SK-N-SH (cell line): ENCODE data around the gene HS1BP3. TPM values are rescaled to one million over a fixed set of nuclear protein-coding genes. Genes with fewer than 3 reads are reported as not detected.
A peak's percentile ranks its signal among the peaks of the same experiment; 100 is the strongest.

Source experiments
- CTCF ChIA-PET: fragments of 300-600, 350-600 bp; formaldehyde crosslinking; extraction: SDS; loops from one replicate; lab custom pipeline; 2021; lab: Yijun Ruan, JAX
- POLR2A ChIA-PET: fragments of 350-600 bp; sonication (Branson Sonifier 250); formaldehyde crosslinking; extraction: SDS; loops from one replicate; lab custom pipeline; 2020; ENCODE audit warnings: antibody characterized with exemption, inconsistent platforms; lab: Yijun Ruan, JAX
- DNase-seq: peaks from one replicate; pipeline ENCODE4 v3.0.0; 2012
- H2AFZ ChIP-seq: fragments of 200-600 bp; sonication (generic); 2 replicates; pipeline ENCODE4 v1.8.1; 2016; ENCODE audit warnings: antibody characterized with exemption, mild to moderate bottlenecking, low read depth
- H3F3A ChIP-seq: fragments of 200-600 bp; sonication (generic); replicated peaks from 2 replicates; pipeline ENCODE3; 2016; ENCODE audit warnings: antibody characterized with exemption, mild to moderate bottlenecking; ENCODE audit not compliant: insufficient read depth
- H3K27ac ChIP-seq, 2 experiments: fragments of 200-500 bp in 1 of 2; fragments of 200-600 bp in 1 of 2; sonication (Bioruptor generic) in 1 of 2; sonication (generic), shearing (Covaris generic) in 1 of 2; 2 replicates each; pipeline versions ENCODE4 v1.5.1 to v1.6.1; 2014 to 2016; ENCODE audit warnings: low read depth in 2 of 2, inconsistent platforms in 1 of 2, low read length in 1 of 2, mild to moderate bottlenecking in 1 of 2, mixed read lengths in 1 of 2
- H3K27me3 ChIP-seq: fragments of 200-600 bp; sonication (generic), shearing (Covaris generic); 2 replicates; pipeline ENCODE4 v1.6.1; 2016; ENCODE audit warnings: mixed run types; ENCODE audit not compliant: insufficient read depth
- H3K36me3 ChIP-seq, 2 experiments: fragments of 200-500 bp in 1 of 2; fragments of 200-600 bp in 1 of 2; sonication (Bioruptor generic) in 1 of 2; sonication (generic) in 1 of 2; replicated peaks in 1 of 2; 2 replicates each; pipeline versions ENCODE3 to v1.5.1; 2014 to 2016; ENCODE audit warnings: low read length in 1 of 2, mild to moderate bottlenecking in 1 of 2; ENCODE audit not compliant: insufficient read depth in 2 of 2, control insufficient read depth in 1 of 2
- H3K4me1 ChIP-seq, 2 experiments: fragments of 200-500 bp in 1 of 2; fragments of 200-600 bp in 1 of 2; sonication (Bioruptor generic) in 1 of 2; sonication (generic), shearing (Covaris generic) in 1 of 2; 2 replicates each; pipeline versions ENCODE4 v1.5.1 to v1.6.1; 2014 to 2016; ENCODE audit warnings: low read depth in 1 of 2, low read length in 1 of 2, mixed run types in 1 of 2; ENCODE audit not compliant: insufficient read depth in 2 of 2, control insufficient read depth in 1 of 2
- H3K4me2 ChIP-seq: fragments of 200-600 bp; sonication (generic), shearing (Covaris generic); 2 replicates; pipeline ENCODE4 v1.6.1; 2017; ENCODE audit warnings: mixed run types
- H3K4me3 ChIP-seq, 2 experiments: fragments of 200-500 bp in 1 of 2; fragments of 200-600 bp in 1 of 2; sonication (Bioruptor generic) in 1 of 2; sonication (generic), shearing (Covaris generic) in 1 of 2; 2 replicates each; pipeline versions ENCODE4 v1.5.1 to v1.8.1; 2014 to 2016; ENCODE audit warnings: low read depth in 2 of 2, inconsistent platforms in 1 of 2, low read length in 1 of 2, mild to moderate bottlenecking in 1 of 2, mixed read lengths in 1 of 2, moderate library complexity in 1 of 2
- H3K79me2 ChIP-seq: fragments of 200-600 bp; sonication (generic); 2 replicates; pipeline ENCODE4 v1.8.1; 2017; ENCODE audit warnings: mild to moderate bottlenecking; ENCODE audit not compliant: insufficient read depth
- H3K9ac ChIP-seq: fragments of 200-600 bp; sonication (generic); 2 replicates; pipeline ENCODE4 v1.6.1; 2017; ENCODE audit warnings: mixed run types
- H3K9me2 ChIP-seq: fragments of 200-600 bp; sonication (generic); 2 replicates; pipeline ENCODE4 v1.6.1; 2017; ENCODE audit warnings: mixed run types
- H3K9me3 ChIP-seq: fragments of 200-600 bp; sonication (generic); 2 replicates; pipeline ENCODE4 v1.6.1; 2017; ENCODE audit warnings: mixed run types, mild to moderate bottlenecking, moderate library complexity
- H4K20me1 ChIP-seq: fragments of 200-600 bp; sonication (generic); 2 replicates; pipeline ENCODE4 v1.6.1; 2017; ENCODE audit warnings: mild to moderate bottlenecking, mixed run types; ENCODE audit not compliant: insufficient read depth
- CHD2 ChIP-seq: fragments of 150-350 bp; IDR thresholded peaks from 2 replicates; pipeline ENCODE4 v1.6.1; 2018; ENCODE audit warnings: low read length; ENCODE audit not compliant: partially characterized antibody
- EP300 ChIP-seq, 2 experiments: IDR thresholded peaks; 2 replicates each; pipeline versions ENCODE4 v1.4.0 to v1.6.1; 2012; ENCODE audit warnings: borderline replicate concordance in 1 of 2, low read depth in 1 of 2, low read length in 1 of 2
- EZH2phosphoT487 ChIP-seq: fragments of 200-600 bp; sonication (generic); IDR thresholded peaks from 2 replicates; pipeline ENCODE4 v1.6.1; 2017; ENCODE audit warnings: low read depth, mixed run types, mild to moderate bottlenecking, antibody characterized with exemption, moderate library complexity, borderline replicate concordance
- FOXM1 ChIP-seq: IDR thresholded peaks from 2 replicates; pipeline ENCODE4 v1.4.0; 2012; ENCODE audit warnings: low read depth, mild to moderate bottlenecking
- GATA2 ChIP-seq: sonication (generic); formaldehyde crosslinking; IDR thresholded peaks from 2 replicates; pipeline ENCODE4 v1.5.0; 2020; ENCODE audit warnings: mild to moderate bottlenecking, missing genetic modification reagents
- IRF3 ChIP-seq: fragments of 150-350 bp; IDR thresholded peaks from 2 replicates; pipeline ENCODE4 v1.6.1; 2016; ENCODE audit warnings: mild to moderate bottlenecking, low read depth, low read length
- NFIC ChIP-seq: IDR thresholded peaks from 2 replicates; pipeline ENCODE4 v1.4.0; 2012; ENCODE audit warnings: borderline replicate concordance
- NRF1 ChIP-seq: IDR thresholded peaks from 2 replicates; pipeline ENCODE4 v1.6.1; 2012; ENCODE audit warnings: low read depth, mild to moderate bottlenecking, low read length
- POLR2AphosphoS5 ChIP-seq: IDR thresholded peaks from 2 replicates; pipeline ENCODE4 v1.6.1; 2012; ENCODE audit warnings: low read depth, low read length
- RAD21 ChIP-seq: IDR thresholded peaks from 2 replicates; pipeline ENCODE4 v1.6.1; 2012; ENCODE audit warnings: mild to moderate bottlenecking, low read length
- RFX5 ChIP-seq: IDR thresholded peaks from 2 replicates; pipeline ENCODE4 v1.6.1; 2012; ENCODE audit warnings: mild to moderate bottlenecking, improper control_type of control experiment, low read length
- SIN3A ChIP-seq: IDR thresholded peaks from 2 replicates; pipeline ENCODE4 v1.6.1; 2012; ENCODE audit warnings: low read depth, mild to moderate bottlenecking, low read length, moderate library complexity, borderline replicate concordance
- SMC3 ChIP-seq: IDR thresholded peaks from 2 replicates; pipeline ENCODE4 v1.6.1; 2012; ENCODE audit warnings: low read depth, low read length, improper control_type of control experiment
- TAF1 ChIP-seq: IDR thresholded peaks from 2 replicates; pipeline ENCODE4 v1.6.1; 2012; ENCODE audit warnings: low read depth, mild to moderate bottlenecking, low read length, moderate library complexity, borderline replicate concordance
- TCF12 ChIP-seq: IDR thresholded peaks from 2 replicates; pipeline ENCODE4 v1.4.0; 2012
- TEAD4 ChIP-seq: IDR thresholded peaks from 2 replicates; pipeline ENCODE4 v1.4.0; 2012; ENCODE audit warnings: mild to moderate bottlenecking, borderline replicate concordance; ENCODE audit not compliant: insufficient read depth
- USF2 ChIP-seq: fragments of 150-350 bp; IDR thresholded peaks from 2 replicates; pipeline ENCODE4 v1.6.1; 2017; ENCODE audit warnings: antibody characterized with exemption, low read length, low read depth, borderline replicate concordance
- WGBS: methylation state at CpG from one replicate; pipeline ENCODE4 v1.1.6; 2017; ENCODE audit warnings: low lambda C conversion rate; 5-methylcytosine and 5-hydroxymethylcytosine counted together
- polyA plus RNA-seq, 3 experiments: library from polyadenylated mRNA; depleted of rRNA; stranded (reverse); fragments of >200 nt; gene quantifications; 2 replicates each; pipeline ENCODE4 v1.2.3, GENCODE V29; 2012
- TF ChIP-seq, protein P1 (sequence below): fragments of 200-600 bp; sonication (generic); IDR thresholded peaks from 2 replicates; pipeline ENCODE4 v1.6.1; 2017; ENCODE audit warnings: antibody characterized with exemption, mild to moderate bottlenecking, moderate library complexity
- TF ChIP-seq, protein P2 (sequence below): IDR thresholded peaks from 2 replicates; pipeline ENCODE4 v1.4.0; 2012; ENCODE audit warnings: low read depth, borderline replicate concordance
- TF ChIP-seq, protein P3 (sequence below): IDR thresholded peaks from 2 replicates; pipeline ENCODE4 v1.6.1; 2012; ENCODE audit warnings: mild to moderate bottlenecking, low read depth, low read length, moderate library complexity

The HS1BP3 gene
- polyA plus RNA-seq, 1 of the 3 experiments (the other 2 are of a cell fraction): 20.1 TPM

- Histone ChIP-seq H3K4me1 (peaks cover 16 to 20% of the 10 kb centered on the region in 2 experiments), H2AFZ (no peak overlapping the region), H3K9ac (peak overlapping the region; percentile 39; the same call in 1 of the 2 replicates), H3K27me3 (no peaks in the 10 kb centered on the region), H3K9me3 (no peaks in the 10 kb centered on the region), H3K4me2 (peak overlapping the region; percentile 56), H3K36me3 (peaks cover 0 to 9% of the 10 kb centered on the region in 2 experiments), H3F3A (no peaks in the 10 kb centered on the region), H4K20me1 (no peaks in the 10 kb centered on the region), H3K79me2 (no peaks in the 10 kb centered on the region), H3K4me3 (no peak overlapping the region), H3K27ac (peak overlapping the region; percentile 16 to 72; a peak in 3 of 4 replicates), H3K9me2 (no peaks in the 10 kb centered on the region)
- ChIA-PET POLR2A (interaction anchor here (4.8 kb wide), 1 partner anchor 187 kb away, joined by 90 read pairs; the partner anchor contains the start of gene RHOB), CTCF (interaction anchor here (0.7 to 10.9 kb wide), 41 partner anchors 10 to 337 kb away, joined by 3 to 178 read pairs (median 5); partner anchors contain the start of genes HS1BP3 and RHOB)
- TF ChIP-seq TCF12 (no peak), GATA2 (no peak), CHD2 (no peak), RAD21 (no peak), SIN3A (no peak), EZH2phosphoT487 (no peak), TAF1 (no peak), EP300 (IDR thresholded peaks at IDR 0.05; ENCODE audit: borderline replicate concordance in 1 of 2, low read depth in 1 of 2, low read length in 1 of 2) (no peak), FOXM1 (no peak), RFX5 (no peak), POLR2AphosphoS5 (no peak), USF2 (no peak), NRF1 (no peak), TEAD4 (no peak), NFIC (no peak), SMC3 (no peak), IRF3 (no peak)
- TF ChIP-seq, protein P1, sequence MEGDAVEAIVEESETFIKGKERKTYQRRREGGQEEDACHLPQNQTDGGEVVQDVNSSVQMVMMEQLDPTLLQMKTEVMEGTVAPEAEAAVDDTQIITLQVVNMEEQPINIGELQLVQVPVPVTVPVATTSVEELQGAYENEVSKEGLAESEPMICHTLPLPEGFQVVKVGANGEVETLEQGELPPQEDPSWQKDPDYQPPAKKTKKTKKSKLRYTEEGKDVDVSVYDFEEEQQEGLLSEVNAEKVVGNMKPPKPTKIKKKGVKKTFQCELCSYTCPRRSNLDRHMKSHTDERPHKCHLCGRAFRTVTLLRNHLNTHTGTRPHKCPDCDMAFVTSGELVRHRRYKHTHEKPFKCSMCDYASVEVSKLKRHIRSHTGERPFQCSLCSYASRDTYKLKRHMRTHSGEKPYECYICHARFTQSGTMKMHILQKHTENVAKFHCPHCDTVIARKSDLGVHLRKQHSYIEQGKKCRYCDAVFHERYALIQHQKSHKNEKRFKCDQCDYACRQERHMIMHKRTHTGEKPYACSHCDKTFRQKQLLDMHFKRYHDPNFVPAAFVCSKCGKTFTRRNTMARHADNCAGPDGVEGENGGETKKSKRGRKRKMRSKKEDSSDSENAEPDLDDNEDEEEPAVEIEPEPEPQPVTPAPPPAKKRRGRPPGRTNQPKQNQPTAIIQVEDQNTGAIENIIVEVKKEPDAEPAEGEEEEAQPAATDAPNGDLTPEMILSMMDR: no peak
- TF ChIP-seq, protein P2, sequence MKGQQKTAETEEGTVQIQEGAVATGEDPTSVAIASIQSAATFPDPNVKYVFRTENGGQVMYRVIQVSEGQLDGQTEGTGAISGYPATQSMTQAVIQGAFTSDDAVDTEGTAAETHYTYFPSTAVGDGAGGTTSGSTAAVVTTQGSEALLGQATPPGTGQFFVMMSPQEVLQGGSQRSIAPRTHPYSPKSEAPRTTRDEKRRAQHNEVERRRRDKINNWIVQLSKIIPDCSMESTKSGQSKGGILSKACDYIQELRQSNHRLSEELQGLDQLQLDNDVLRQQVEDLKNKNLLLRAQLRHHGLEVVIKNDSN: no peak
- TF ChIP-seq, protein P3, sequence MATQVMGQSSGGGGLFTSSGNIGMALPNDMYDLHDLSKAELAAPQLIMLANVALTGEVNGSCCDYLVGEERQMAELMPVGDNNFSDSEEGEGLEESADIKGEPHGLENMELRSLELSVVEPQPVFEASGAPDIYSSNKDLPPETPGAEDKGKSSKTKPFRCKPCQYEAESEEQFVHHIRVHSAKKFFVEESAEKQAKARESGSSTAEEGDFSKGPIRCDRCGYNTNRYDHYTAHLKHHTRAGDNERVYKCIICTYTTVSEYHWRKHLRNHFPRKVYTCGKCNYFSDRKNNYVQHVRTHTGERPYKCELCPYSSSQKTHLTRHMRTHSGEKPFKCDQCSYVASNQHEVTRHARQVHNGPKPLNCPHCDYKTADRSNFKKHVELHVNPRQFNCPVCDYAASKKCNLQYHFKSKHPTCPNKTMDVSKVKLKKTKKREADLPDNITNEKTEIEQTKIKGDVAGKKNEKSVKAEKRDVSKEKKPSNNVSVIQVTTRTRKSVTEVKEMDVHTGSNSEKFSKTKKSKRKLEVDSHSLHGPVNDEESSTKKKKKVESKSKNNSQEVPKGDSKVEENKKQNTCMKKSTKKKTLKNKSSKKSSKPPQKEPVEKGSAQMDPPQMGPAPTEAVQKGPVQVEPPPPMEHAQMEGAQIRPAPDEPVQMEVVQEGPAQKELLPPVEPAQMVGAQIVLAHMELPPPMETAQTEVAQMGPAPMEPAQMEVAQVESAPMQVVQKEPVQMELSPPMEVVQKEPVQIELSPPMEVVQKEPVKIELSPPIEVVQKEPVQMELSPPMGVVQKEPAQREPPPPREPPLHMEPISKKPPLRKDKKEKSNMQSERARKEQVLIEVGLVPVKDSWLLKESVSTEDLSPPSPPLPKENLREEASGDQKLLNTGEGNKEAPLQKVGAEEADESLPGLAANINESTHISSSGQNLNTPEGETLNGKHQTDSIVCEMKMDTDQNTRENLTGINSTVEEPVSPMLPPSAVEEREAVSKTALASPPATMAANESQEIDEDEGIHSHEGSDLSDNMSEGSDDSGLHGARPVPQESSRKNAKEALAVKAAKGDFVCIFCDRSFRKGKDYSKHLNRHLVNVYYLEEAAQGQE: no peak
- DNase-seq: no peak
- 90% methylated on average over 5 of the region's 5 CpGs for WGBS
Observed at GRCh38 chr2:20635113-20635510, 15.8 kb downstream of the HS1BP3 start.
